Superior temporal gyrus (tissue), 1 donor: Measurements from ENCODE around the gene COL10A1.
A peak's percentile ranks its signal among the peaks of the same experiment; 100 is the strongest.

Experiments used
- DNase-seq: peaks from one replicate; pipeline ENCODE4 v3.0.0-alpha.2; 2016; ENCODE audit errors: extremely low spot score

Gene COL10A1

GRCh38 chr6:116126032-116126431 lies at the start of gene COL10A1:
TSS of gene COL10A1 (minus strand) at chr6:116126132. CDS start at chr6:116125492, 640 bp downstream.
- no peak for DNase-seq

GRCh38 chr6:116175344-116175743 lies 49.4 kb upstream of the COL10A1 start:
- DNase-seq: no peak

- DNase-seq: no peak
Observed at GRCh38 chr6:116173928-116174327, 48.0 kb upstream of the COL10A1 start.

GRCh38 chr6:116170358-116171057 lies 44.6 kb upstream of the COL10A1 start:
- DNase-seq: no peak

- no peak for DNase-seq
Observed at GRCh38 chr6:116169880-116170279, 43.9 kb upstream of the COL10A1 start.

GRCh38 chr6:116168148-116168547 lies 42.2 kb upstream of the COL10A1 start:
- no peak for DNase-seq

GRCh38 chr6:116166369-116166768 lies 40.4 kb upstream of the COL10A1 start:
- no peak for DNase-seq

- no peak for DNase-seq
Observed at GRCh38 chr6:116165596-116165995, 39.7 kb upstream of the COL10A1 start.

- no peak for DNase-seq
Observed at GRCh38 chr6:116159782-116160524, 34.0 kb upstream of the COL10A1 start.

GRCh38 chr6:116158641-116159040 lies 32.7 kb upstream of the COL10A1 start:
- DNase-seq: no peak

- no peak for DNase-seq
Observed at GRCh38 chr6:116157391-116157790, 31.5 kb upstream of the COL10A1 start.

- DNase-seq: no peak
Observed at GRCh38 chr6:116156405-116157326, 30.7 kb upstream of the COL10A1 start.

- DNase-seq: no peak
Observed at GRCh38 chr6:116154887-116155286, 29.0 kb upstream of the COL10A1 start.

GRCh38 chr6:116152620-116153019 lies 26.7 kb upstream of the COL10A1 start:
- no peak for DNase-seq

- DNase-seq: no peak
Observed at GRCh38 chr6:116145803-116146675, 20.1 kb upstream of the COL10A1 start.

GRCh38 chr6:116144605-116145004 lies 18.7 kb upstream of the COL10A1 start:
- DNase-seq: no peak

GRCh38 chr6:116139917-116140316 lies 14.0 kb upstream of the COL10A1 start:
- DNase-seq: no peak

GRCh38 chr6:116136933-116137340 lies 11.0 kb upstream of the COL10A1 start:
- DNase-seq: peak; percentile 58

- DNase-seq: no peak
Observed at GRCh38 chr6:116136373-116136772, 10.4 kb upstream of the COL10A1 start.

GRCh38 chr6:116133453-116133852 lies 7.5 kb upstream of the COL10A1 start:
- DNase-seq: no peak
